Osteocyte (in vitro differentiated cells): ENCODE measurements around the gene LBR. TPM values are rescaled to one million over a fixed set of nuclear protein-coding genes. Genes with fewer than 3 reads are reported as not detected.

ENCODE experiments used
- DNase-seq: peaks from one replicate; pipeline ENCODE4 v3.0.0; 2021; ENCODE audit warnings: mixed read lengths; ENCODE audit not compliant: unreplicated experiment; ENCODE audit errors: extremely low spot score
- H3K27ac Mint-ChIP-seq: one replicate; pipeline ENCODE4 v1.8.0; 2021; ENCODE audit warnings: mild to moderate bottlenecking, mixed read lengths; ENCODE audit not compliant: unreplicated experiment
- H3K27me3 Mint-ChIP-seq: one replicate; pipeline ENCODE4 v1.8.0; 2021; ENCODE audit warnings: mixed read lengths; ENCODE audit not compliant: unreplicated experiment
- H3K36me3 Mint-ChIP-seq: one replicate; pipeline ENCODE4 v1.8.0; 2021; ENCODE audit warnings: mixed read lengths; ENCODE audit not compliant: unreplicated experiment
- H3K4me1 Mint-ChIP-seq: one replicate; pipeline ENCODE4 v1.8.0; 2021; ENCODE audit warnings: mixed read lengths; ENCODE audit not compliant: unreplicated experiment
- H3K4me3 Mint-ChIP-seq: one replicate; pipeline ENCODE4 v1.8.0; 2021; ENCODE audit warnings: mild to moderate bottlenecking, moderate library complexity, mixed read lengths; ENCODE audit not compliant: unreplicated experiment
- H3K9me3 Mint-ChIP-seq: one replicate; pipeline ENCODE4 v1.8.0; 2021; ENCODE audit warnings: mixed read lengths; ENCODE audit not compliant: unreplicated experiment
- CTCF ChIP-seq: fragments of 200-600 bp; sonication (generic); IDR thresholded peaks from 2 replicates; pipeline ENCODE4 v1.5.0; 2021; ENCODE audit warnings: antibody characterized with exemption, mild to moderate bottlenecking, moderate library complexity
- total RNA-seq: library from RNA; stranded (reverse); gene quantifications from 2 replicates; pipeline ENCODE4 v1.2.1, GENCODE V29; 2021

LBR gene
- total RNA-seq, 1 donor from 2014 or later = 34.8 TPM

GRCh38 chr1:225415967-225416745 lies 11.7 kb downstream of the LBR start:
- Mint-ChIP-seq H3K4me3 (no peak overlapping the region), H3K9me3 (no peaks in the 10 kb centered on the region), H3K36me3 (peaks cover 55% of the 10 kb centered on the region), H3K27ac (no peak overlapping the region), H3K4me1 (peaks cover 7% of the 10 kb centered on the region), H3K27me3 (no peaks in the 10 kb centered on the region)
- TF ChIP-seq CTCF = no peak
- DNase-seq = no peak

DNA sequence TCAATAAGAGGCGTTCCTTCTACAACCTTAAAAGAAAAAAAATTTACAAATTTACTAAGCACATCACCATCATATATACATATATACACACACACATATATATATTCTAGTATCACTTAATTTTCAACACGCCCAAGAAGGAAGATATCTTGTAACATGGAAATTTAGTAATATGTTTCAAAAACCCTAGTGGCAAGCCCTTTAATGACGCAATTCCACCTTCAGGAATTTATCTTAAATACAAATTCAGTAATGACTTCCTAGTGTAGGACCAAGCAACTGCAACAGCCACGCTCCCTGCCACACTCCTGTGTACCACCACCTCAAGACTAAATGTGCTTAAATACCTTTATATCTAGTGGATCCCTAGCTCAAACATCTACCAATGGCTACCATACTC lies 12.5 kb downstream of the LBR start:
- Mint-ChIP-seq H3K4me3 (no peak overlapping the region), H3K27me3 (no peaks in the 10 kb centered on the region), H3K9me3 (no peaks in the 10 kb centered on the region), H3K27ac (no peak overlapping the region), H3K36me3 (peaks cover 59% of the 10 kb centered on the region), H3K4me1 (peaks cover 2% of the 10 kb centered on the region)
- no peak for DNase-seq
- TF ChIP-seq CTCF = no peak

- Mint-ChIP-seq H3K36me3 (peaks cover 65% of the 10 kb centered on the region), H3K4me3 (no peak overlapping the region), H3K27me3 (no peaks in the 10 kb centered on the region), H3K4me1 (no peaks in the 10 kb centered on the region), H3K9me3 (no peaks in the 10 kb centered on the region), H3K27ac (no peak overlapping the region)
- no peak for DNase-seq
- TF ChIP-seq CTCF = no peak
These were observed 14.0 kb downstream of the LBR start for GRCh38 chr1:225413708-225414375.

DNA sequence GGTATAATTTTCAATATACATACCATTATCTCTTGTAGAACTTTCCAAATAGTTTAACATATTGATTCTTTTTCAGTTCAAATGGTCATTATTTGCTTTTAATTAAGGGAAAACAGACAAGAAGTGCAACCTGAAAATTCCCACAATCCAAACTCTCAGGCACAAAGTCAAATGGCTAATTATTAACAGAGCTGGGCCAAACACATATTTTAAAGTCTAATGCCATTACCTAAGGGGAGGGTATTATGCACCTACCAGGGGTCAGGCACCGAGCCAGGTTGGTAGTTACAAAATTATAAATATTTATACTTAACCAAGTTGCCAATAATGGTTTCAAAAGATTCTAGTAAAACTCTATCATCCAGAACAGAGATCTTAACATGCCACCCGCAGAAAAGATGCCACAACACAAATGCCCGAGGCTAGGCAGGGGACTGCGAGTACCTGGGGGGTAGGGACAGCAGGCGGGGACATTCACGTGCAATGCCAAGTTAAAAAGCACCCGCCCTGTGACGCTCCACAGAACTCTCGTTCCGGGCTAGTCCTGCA lies 15.0 kb downstream of the LBR start:
- Mint-ChIP-seq H3K36me3 (peaks cover 60% of the 10 kb centered on the region), H3K4me3 (no peak overlapping the region), H3K9me3 (no peaks in the 10 kb centered on the region), H3K27ac (no peak overlapping the region), H3K4me1 (no peaks in the 10 kb centered on the region), H3K27me3 (no peaks in the 10 kb centered on the region)
- DNase-seq = no peak
- TF ChIP-seq CTCF = no peak

- TF ChIP-seq CTCF = no peak
- H3K4me1 Mint-ChIP-seq = no peaks in the 10 kb centered on the region
- peaks cover 57% of the 10 kb centered on the region for H3K36me3 Mint-ChIP-seq
These were observed 15.5 kb downstream of the LBR start for GRCh38 chr1:225412321-225412720.

More at GRCh38 chr1:225412321-225412720, 15.5 kb downstream of the LBR start:
- no peak for DNase-seq
- no peak overlapping the region for H3K27ac Mint-ChIP-seq
- no peaks in the 10 kb centered on the region for H3K27me3 Mint-ChIP-seq
- no peaks in the 10 kb centered on the region for H3K9me3 Mint-ChIP-seq
- H3K4me3 Mint-ChIP-seq = no peak overlapping the region
